Left lung (tissue), 10 donors: ENCODE measurements around the gene SERPINB5. TPM values are rescaled to one million over a fixed set of nuclear protein-coding genes. Genes with fewer than 3 reads are reported as not detected.
A peak's percentile ranks its signal among the peaks of the same experiment; 100 is the strongest.

ENCODE experiments used
- ATAC-seq: fragments of 200-7000 bp; cut with Tn5 transposase; one replicate; pipeline ENCODE4 v1.9.1; 2020; ENCODE audit warnings: moderate library complexity
- DNase-seq, 4 donors: peaks; one replicate each; pipeline ENCODE4 v3.0.0-alpha.2; 2013 to 2020
- H3K27ac ChIP-seq, 2 donors: fragments of 200-600 bp; sonication (generic) in 1 of 2; one replicate each; pipeline versions ENCODE4 v1.5.0 to v1.8.0; 2020 to 2021
- H3K27me3 ChIP-seq, 2 donors: fragments of 200-600 bp; sonication (generic) in 1 of 2; one replicate each; pipeline versions ENCODE4 v1.5.0 to v1.8.0; 2020 to 2021
- H3K36me3 ChIP-seq, 2 donors: fragments of 200-600 bp; sonication (generic) in 1 of 2; one replicate each; pipeline versions ENCODE4 v1.5.0 to v1.8.0; 2020 to 2021
- H3K4me1 ChIP-seq, 2 donors: fragments of 200-600 bp; one replicate each; pipeline ENCODE4 v1.8.0; 2021
- H3K4me3 ChIP-seq, 2 donors: fragments of 200-600 bp; sonication (generic) in 1 of 2; one replicate each; pipeline versions ENCODE4 v1.5.0 to v1.8.0; 2020 to 2021; ENCODE audit warnings: mild to moderate bottlenecking in 1 of 2
- H3K9me3 ChIP-seq, 2 donors: fragments of 200-600 bp; sonication (generic) in 1 of 2; one replicate each; pipeline versions ENCODE4 v1.5.0 to v1.8.0; 2020 to 2021
- intact Hi-C, 2 donors: fragments of 100-400 bp; cut with DNase I; formaldehyde crosslinking; loops; one replicate each; pipeline versions ENCODE4 v1.11.2 to v1.14.2; 2022
- polyA plus RNA-seq, 6 donors: library from polyadenylated mRNA; unstranded; fragments of 120-200 nt; gene quantifications; one replicate each; pipeline ENCODE4 v1.2.1, GENCODE V29; 2013; ENCODE audit not compliant: insufficient read length in 6 of 6
- total RNA-seq, 2 donors: library from RNA; stranded (reverse); fragmentation: NEBNext Ultra II Directional; extraction: Animal tissue kit (Norgen Biotek cat#: 25700); gene quantifications; one replicate each; pipeline ENCODE4 v1.2.1, GENCODE V29; 2021
- TF ChIP-seq, protein P1 (sequence below), 2 donors: fragments of 200-600 bp; sonication (generic) in 1 of 2; IDR thresholded peaks; one replicate each; pipeline versions ENCODE4 v1.5.0 to v1.8.0; 2021; ENCODE audit warnings: antibody characterized with exemption in 2 of 2
- donor health status: DM: no; HTN: yes; CAD: no.
- donor health status: DM: no; HTN: no; CAD: no.

SERPINB5 gene
- total and polyA plus RNA-seq, 8 donors, result 0.34 TPM; not detected in 7

- ATAC-seq, result no peak
- Histone ChIP-seq H3K27me3 (no peaks in the 10 kb centered on the region), H3K36me3 (no peaks in the 10 kb centered on the region), H3K4me3 (no peak overlapping the region), H3K4me1 (no peaks in the 10 kb centered on the region), H3K9me3 (no peaks in the 10 kb centered on the region), H3K27ac (no peak overlapping the region)
- TF ChIP-seq, protein P1, sequence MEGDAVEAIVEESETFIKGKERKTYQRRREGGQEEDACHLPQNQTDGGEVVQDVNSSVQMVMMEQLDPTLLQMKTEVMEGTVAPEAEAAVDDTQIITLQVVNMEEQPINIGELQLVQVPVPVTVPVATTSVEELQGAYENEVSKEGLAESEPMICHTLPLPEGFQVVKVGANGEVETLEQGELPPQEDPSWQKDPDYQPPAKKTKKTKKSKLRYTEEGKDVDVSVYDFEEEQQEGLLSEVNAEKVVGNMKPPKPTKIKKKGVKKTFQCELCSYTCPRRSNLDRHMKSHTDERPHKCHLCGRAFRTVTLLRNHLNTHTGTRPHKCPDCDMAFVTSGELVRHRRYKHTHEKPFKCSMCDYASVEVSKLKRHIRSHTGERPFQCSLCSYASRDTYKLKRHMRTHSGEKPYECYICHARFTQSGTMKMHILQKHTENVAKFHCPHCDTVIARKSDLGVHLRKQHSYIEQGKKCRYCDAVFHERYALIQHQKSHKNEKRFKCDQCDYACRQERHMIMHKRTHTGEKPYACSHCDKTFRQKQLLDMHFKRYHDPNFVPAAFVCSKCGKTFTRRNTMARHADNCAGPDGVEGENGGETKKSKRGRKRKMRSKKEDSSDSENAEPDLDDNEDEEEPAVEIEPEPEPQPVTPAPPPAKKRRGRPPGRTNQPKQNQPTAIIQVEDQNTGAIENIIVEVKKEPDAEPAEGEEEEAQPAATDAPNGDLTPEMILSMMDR (IDR thresholded peaks at IDR 0.05), result no peak
- no peak for DNase-seq
- intact Hi-C loops, result no loop called here
Measured at GRCh38 chr18:63506336-63506646, 29.5 kb downstream of the SERPINB5 start.

- no peaks in the 10 kb centered on the region for H3K9me3 ChIP-seq
- H3K27me3 ChIP-seq, result peaks cover 0 to 5% of the 10 kb centered on the region in 2 donors
- H3K36me3 ChIP-seq, result no peaks in the 10 kb centered on the region
- H3K27ac ChIP-seq, result no peak overlapping the region
- TF ChIP-seq, protein P1 (IDR thresholded peaks at IDR 0.05), result no peak
- DNase-seq (no peak), ATAC-seq (no peak)
- H3K4me3 ChIP-seq, result no peak overlapping the region
- H3K4me1 ChIP-seq, result no peaks in the 10 kb centered on the region
- intact Hi-C loops, result no loop called here
Measured at GRCh38 chr18:63508596-63508995, 31.8 kb downstream of the SERPINB5 start.

GRCh38 chr18:63511285-63511684, 34.5 kb downstream of the SERPINB5 start:
- Histone ChIP-seq H3K4me1 (no peaks in the 10 kb centered on the region), H3K36me3 (no peaks in the 10 kb centered on the region), H3K27ac (no peak overlapping the region), H3K9me3 (no peaks in the 10 kb centered on the region), H3K27me3 (peaks cover 0 to 5% of the 10 kb centered on the region in 2 donors), H3K4me3 (no peak overlapping the region)
- peak; percentile 33 for ATAC-seq
- TF ChIP-seq, protein P1 (IDR thresholded peaks at IDR 0.05), result peak in 1 of 2 donors; percentile 31
- peak in 1 of 4 donors; percentile 13 for DNase-seq
- intact Hi-C loops, result no loop called here

DNA sequence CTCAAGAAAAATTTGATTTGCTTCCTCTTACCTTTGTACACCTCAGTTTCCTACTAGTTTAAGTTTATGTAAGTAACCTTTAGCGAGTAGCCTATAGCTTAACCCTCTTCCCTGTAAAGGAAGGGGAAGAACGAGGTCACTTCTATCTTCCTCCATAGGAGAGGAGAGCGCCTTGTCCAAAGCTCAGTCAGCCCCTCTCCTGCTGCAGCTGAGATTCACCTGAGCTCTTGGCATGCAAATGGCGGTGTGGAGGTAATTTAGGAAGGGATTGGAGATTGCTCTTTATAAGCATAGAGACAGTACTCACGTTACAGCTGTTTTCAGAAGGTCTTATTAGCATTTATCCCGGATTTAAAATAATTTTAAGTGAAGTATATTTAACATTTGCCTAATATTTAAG, 37.6 kb downstream of the SERPINB5 start:
- TF ChIP-seq, protein P1 (IDR thresholded peaks at IDR 0.05), result no peak
- no peaks in the 10 kb centered on the region for H3K4me1 ChIP-seq
- H3K9me3 ChIP-seq, result no peaks in the 10 kb centered on the region
- intact Hi-C loops, result no loop called here
- no peaks in the 10 kb centered on the region for H3K36me3 ChIP-seq
- no peak for ATAC-seq
- H3K27ac ChIP-seq, result no peak overlapping the region
- H3K4me3 ChIP-seq, result no peak overlapping the region
- DNase-seq, result no peak
- H3K27me3 ChIP-seq, result peaks cover 0 to 5% of the 10 kb centered on the region in 2 donors

GRCh38 chr18:63514888-63515678, 38.3 kb downstream of the SERPINB5 start:
- DNase-seq (no peak), ATAC-seq (no peak)
- no peak overlapping the region for H3K27ac ChIP-seq
- peaks cover 0 to 5% of the 10 kb centered on the region in 2 donors for H3K27me3 ChIP-seq
- H3K4me3 ChIP-seq, result no peak overlapping the region
- no peaks in the 10 kb centered on the region for H3K36me3 ChIP-seq
- intact Hi-C loops, result loop anchor here in 1 of 2 donors (5.0 kb wide), 2 partner anchors 62 to 332 kb away; no protein-coding TSS in a partner anchor
- H3K4me1 ChIP-seq, result no peaks in the 10 kb centered on the region
- TF ChIP-seq, protein P1 (IDR thresholded peaks at IDR 0.05), result no peak
- H3K9me3 ChIP-seq, result no peaks in the 10 kb centered on the region
